ENCODE data around the gene PRR19.

Gene PRR19

DNA sequence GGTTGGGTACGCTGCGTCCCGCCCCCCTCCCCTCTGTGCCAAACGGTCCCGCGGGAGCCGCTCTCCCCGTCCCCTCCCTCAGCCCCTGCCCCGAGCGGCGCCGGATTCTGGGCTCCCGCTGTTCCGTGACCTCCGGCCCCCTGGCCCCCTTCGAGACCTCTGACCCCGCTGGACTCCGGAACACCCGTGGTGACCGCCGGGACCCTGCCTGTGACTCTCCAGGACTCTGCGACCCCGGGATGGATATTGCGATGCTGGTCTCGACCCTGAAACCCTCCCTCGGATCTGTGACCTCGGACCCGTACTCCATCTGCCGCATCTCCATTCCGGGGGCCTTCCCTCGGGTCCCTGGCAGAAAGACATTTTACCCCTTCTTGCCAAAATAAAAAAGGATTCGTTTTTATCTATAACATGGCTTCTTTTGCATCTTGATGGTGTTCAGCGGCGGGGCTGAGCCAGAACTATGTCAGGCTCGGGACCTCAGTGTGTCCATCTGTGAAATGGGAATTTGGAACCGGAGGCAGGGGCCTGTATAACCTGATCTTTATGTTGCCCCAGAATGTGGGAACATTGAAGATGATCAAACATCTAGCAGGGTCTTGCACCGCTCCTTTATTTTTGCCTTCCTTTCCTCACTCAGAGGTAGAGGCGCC is 22.8 kb downstream of the PRR19 start:
- H3K4ac ChIP-seq (ENCODE audit: low read depth, low read length) = no peak overlapping the region
- H3K9me3 ChIP-seq (ENCODE audit: insufficient read depth, low read depth, low read length) = peaks cover 2% of the 10 kb centered on the region
- no peak overlapping the region for H3K18ac ChIP-seq (ENCODE audit: low read length)
- no peak overlapping the region for H3K9ac ChIP-seq (ENCODE audit: low read length)
- peaks cover 3% of the 10 kb centered on the region for H3K79me2 ChIP-seq (ENCODE audit: control insufficient read depth, insufficient read depth, low read length, poor library complexity)
- DNase-seq = no peak
- H2BK5ac ChIP-seq (ENCODE audit: low read depth, low read length, poor library complexity) = no peak overlapping the region
- no peak overlapping the region for H3K14ac ChIP-seq (ENCODE audit: low read length)
- H4K91ac ChIP-seq (ENCODE audit: low read depth, low read length) = no peak overlapping the region
- H3K4me3 ChIP-seq (ENCODE audit: low read depth, low read length) = no peak overlapping the region
- H4K8ac ChIP-seq (ENCODE audit: low read depth, low read length) = peak overlapping the region; percentile 4
- H3K23ac ChIP-seq (ENCODE audit: low read length) = no peak overlapping the region
- no CpG with 5 or more reads among the region's 38 CpGs for WGBS (ENCODE audit: extremely low coverage, insufficient coverage, insufficient read length)
- H3K27ac ChIP-seq (ENCODE audit: low read depth, low read length) = no peak overlapping the region
- no peak overlapping the region for H2BK120ac ChIP-seq (ENCODE audit: insufficient read depth, low read length, poor library complexity)
- H3K36me3 ChIP-seq (ENCODE audit: control insufficient read depth in 1 of 2, insufficient read depth in 2 of 2, low read length in 2 of 2) = no peaks in the 10 kb centered on the region
- H2AFZ ChIP-seq (ENCODE audit: insufficient read depth, low read length, poor library complexity) = no peak overlapping the region
- no peak overlapping the region for H2BK12ac ChIP-seq (ENCODE audit: low read length)
- peak overlapping the region; percentile 9 for H3K4me2 ChIP-seq (ENCODE audit: low read length)
- no peak overlapping the region for H2AK5ac ChIP-seq (ENCODE audit: low read length)
- H3K4me1 ChIP-seq (ENCODE audit: control insufficient read depth in 1 of 2, insufficient read depth in 2 of 2, low read length in 2 of 2) = peaks cover 5% of the 10 kb centered on the region in 2 experiments
- peaks cover 27% of the 10 kb centered on the region for H3K27me3 ChIP-seq (ENCODE audit: insufficient read depth, low read length)
- peak overlapping the region; percentile 32 for H4K12ac ChIP-seq (ENCODE audit: low read depth, low read length)
- H3K79me1 ChIP-seq (ENCODE audit: low read length) = peaks cover 5% of the 10 kb centered on the region

DNA sequence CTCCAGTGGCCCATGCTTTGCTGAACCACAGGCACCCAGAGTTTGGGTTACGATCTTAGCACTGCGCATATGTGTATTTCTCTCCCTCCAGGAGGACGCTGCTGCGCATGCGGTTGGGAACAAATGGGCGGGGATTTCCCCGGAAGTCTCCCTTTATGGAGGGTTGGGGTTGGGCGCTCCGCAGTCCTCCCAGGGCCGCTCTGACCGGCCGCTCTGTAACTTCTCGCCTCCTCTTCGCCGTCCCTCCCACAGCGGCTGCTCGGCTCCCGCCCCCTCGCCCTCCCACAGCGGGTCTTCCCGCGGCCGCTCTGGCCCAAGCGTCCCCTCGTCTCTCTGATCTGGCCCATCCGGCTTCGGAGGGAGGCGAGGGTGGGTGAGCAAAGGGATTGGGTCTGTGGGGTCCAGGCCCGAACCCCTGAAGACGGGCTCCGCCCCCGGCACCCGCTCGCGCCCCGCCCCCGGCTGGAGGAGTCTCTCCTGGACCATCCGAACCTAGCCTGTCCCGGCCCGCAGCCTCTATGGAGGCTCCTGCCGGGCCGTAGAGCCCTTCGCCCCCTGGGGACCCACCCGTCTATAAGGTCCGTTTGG is 23.5 kb downstream of the PRR19 start, which contains the start of gene MEGF8:
Gene MEGF8, plus strand, starts transcription at position 328 of the 588 bp plus-strand sequence. CDS start 609 bp downstream, outside the sequence.
- peaks cover 3% of the 10 kb centered on the region for H3K79me2 ChIP-seq (ENCODE audit: control insufficient read depth, insufficient read depth, low read length, poor library complexity)
- H3K14ac ChIP-seq (ENCODE audit: low read length) = peak within 1 kb of the TSS; percentile 69
- no CpG with 5 or more reads among the region's 45 CpGs for WGBS (ENCODE audit: extremely low coverage, insufficient coverage, insufficient read length)
- peak within 1 kb of the TSS; percentile 80 for H2AFZ ChIP-seq (ENCODE audit: insufficient read depth, low read length, poor library complexity)
- peaks cover 5% of the 10 kb centered on the region in 2 experiments for H3K4me1 ChIP-seq (ENCODE audit: control insufficient read depth in 1 of 2, insufficient read depth in 2 of 2, low read length in 2 of 2)
- H3K18ac ChIP-seq (ENCODE audit: low read length) = peak within 1 kb of the TSS; percentile 66
- peaks cover 2% of the 10 kb centered on the region for H3K9me3 ChIP-seq (ENCODE audit: insufficient read depth, low read depth, low read length)
- peak within 1 kb of the TSS; percentile 85 for H3K4me3 ChIP-seq (ENCODE audit: low read depth, low read length)
- H2BK120ac ChIP-seq (ENCODE audit: insufficient read depth, low read length, poor library complexity) = peak within 1 kb of the TSS; percentile 10
- peak within 1 kb of the TSS; percentile 96 for H3K4me2 ChIP-seq (ENCODE audit: low read length)
- H3K23ac ChIP-seq (ENCODE audit: low read length) = no peak within 1 kb of the TSS
- H4K91ac ChIP-seq (ENCODE audit: low read depth, low read length) = peak within 1 kb of the TSS; percentile 65
- H3K9ac ChIP-seq (ENCODE audit: low read length) = peak within 1 kb of the TSS; percentile 86
- DNase-seq = peak; percentile 99 to 100
- H2BK12ac ChIP-seq (ENCODE audit: low read length) = no peak within 1 kb of the TSS
- no peak within 1 kb of the TSS for H3K27ac ChIP-seq (ENCODE audit: low read depth, low read length)
- peak within 1 kb of the TSS; percentile 93 for H4K8ac ChIP-seq (ENCODE audit: low read depth, low read length)
- H2BK5ac ChIP-seq (ENCODE audit: low read depth, low read length, poor library complexity) = peak within 1 kb of the TSS; percentile 52
- H3K79me1 ChIP-seq (ENCODE audit: low read length) = peaks cover 5% of the 10 kb centered on the region
- H4K12ac ChIP-seq (ENCODE audit: low read depth, low read length) = peak within 1 kb of the TSS; percentile 56
- H3K4ac ChIP-seq (ENCODE audit: low read depth, low read length) = peak within 1 kb of the TSS; percentile 77
- peaks cover 27% of the 10 kb centered on the region for H3K27me3 ChIP-seq (ENCODE audit: insufficient read depth, low read length)
- H2AK5ac ChIP-seq (ENCODE audit: low read length) = peak within 1 kb of the TSS; percentile 35
- no peaks in the 10 kb centered on the region for H3K36me3 ChIP-seq (ENCODE audit: control insufficient read depth in 1 of 2, insufficient read depth in 2 of 2, low read length in 2 of 2)

DNA sequence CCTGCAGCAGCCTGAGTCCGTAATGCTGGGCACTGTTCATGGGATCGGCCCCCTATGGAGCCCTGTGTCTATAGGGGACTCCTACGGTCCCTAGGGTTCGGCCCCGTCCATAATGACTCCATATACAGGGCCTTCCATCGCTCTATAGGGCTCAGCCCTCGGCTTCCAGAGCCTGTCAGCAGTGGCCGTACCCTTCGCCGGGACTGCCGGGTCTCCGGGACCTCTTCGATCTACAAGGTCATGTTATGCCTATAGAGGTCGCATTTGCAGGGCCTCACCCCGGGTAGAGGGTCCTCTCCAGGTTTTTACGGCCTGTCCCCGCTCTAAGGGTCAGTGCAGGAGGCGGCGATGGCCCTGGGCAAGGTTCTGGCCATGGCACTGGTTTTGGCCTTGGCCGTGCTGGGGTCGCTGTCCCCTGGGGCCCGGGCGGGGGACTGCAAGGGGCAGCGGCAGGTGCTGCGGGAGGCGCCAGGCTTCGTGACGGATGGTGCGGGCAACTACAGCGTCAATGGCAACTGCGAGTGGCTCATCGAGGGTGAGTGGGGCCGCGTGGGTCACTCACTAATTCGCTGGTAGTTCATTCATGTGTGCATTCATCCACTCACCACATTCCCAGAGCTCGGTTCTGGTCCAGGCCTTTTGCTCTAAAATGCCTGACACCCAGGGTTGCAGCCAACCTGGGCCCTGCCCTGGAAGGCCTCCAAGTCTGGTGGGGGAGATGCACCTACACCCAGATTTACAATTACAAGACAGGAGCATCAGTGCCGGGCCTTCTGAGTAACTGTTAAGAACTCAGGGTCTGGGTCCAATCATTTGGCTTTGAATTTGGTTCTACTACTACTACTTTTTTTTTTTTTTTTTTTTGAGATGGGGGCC is 24.2 kb downstream of the PRR19 start:
- Histone ChIP-seq H3K18ac (ENCODE audit: low read length) (peak overlapping the region; percentile 66), H3K36me3 (ENCODE audit: control insufficient read depth in 1 of 2, insufficient read depth in 2 of 2, low read length in 2 of 2) (no peaks in the 10 kb centered on the region)

DNA sequence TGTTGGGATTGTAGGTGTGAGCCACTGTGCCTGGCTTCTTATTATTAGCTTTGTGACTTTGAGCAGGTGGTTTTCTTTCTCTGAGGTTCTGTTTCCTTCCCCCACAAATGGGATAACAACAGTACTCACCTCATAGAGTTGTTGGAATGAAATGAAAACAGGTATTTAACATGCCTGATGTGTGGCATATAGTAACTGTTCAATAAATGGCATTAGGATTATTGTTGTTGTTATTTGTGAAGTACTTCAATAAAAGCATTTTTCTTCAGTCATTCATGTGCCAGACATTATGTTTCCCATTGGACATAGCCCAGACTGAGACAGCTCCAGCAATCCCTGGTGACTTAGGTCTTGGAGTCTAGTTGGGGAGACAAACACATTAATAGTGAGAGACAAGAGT is 25.0 kb downstream of the PRR19 start:
- no peak overlapping the region for H2BK12ac ChIP-seq (ENCODE audit: low read length)
- no peak for DNase-seq
- H3K4me3 ChIP-seq (ENCODE audit: low read depth, low read length) = no peak overlapping the region
- no peak overlapping the region for H4K91ac ChIP-seq (ENCODE audit: low read depth, low read length)
- H3K4ac ChIP-seq (ENCODE audit: low read depth, low read length) = no peak overlapping the region
- H3K18ac ChIP-seq (ENCODE audit: low read length) = no peak overlapping the region
- H3K27me3 ChIP-seq (ENCODE audit: insufficient read depth, low read length) = peaks cover 23% of the 10 kb centered on the region
- peaks cover 5% of the 10 kb centered on the region for H3K79me1 ChIP-seq (ENCODE audit: low read length)
- H3K79me2 ChIP-seq (ENCODE audit: control insufficient read depth, insufficient read depth, low read length, poor library complexity) = peaks cover 3% of the 10 kb centered on the region
- no peak overlapping the region for H2BK120ac ChIP-seq (ENCODE audit: insufficient read depth, low read length, poor library complexity)
- H4K12ac ChIP-seq (ENCODE audit: low read depth, low read length) = no peak overlapping the region
- H3K27ac ChIP-seq (ENCODE audit: low read depth, low read length) = no peak overlapping the region
- H2AK5ac ChIP-seq (ENCODE audit: low read length) = no peak overlapping the region
- H2BK5ac ChIP-seq (ENCODE audit: low read depth, low read length, poor library complexity) = no peak overlapping the region
- no peak overlapping the region for H4K8ac ChIP-seq (ENCODE audit: low read depth, low read length)
- H3K23ac ChIP-seq (ENCODE audit: low read length) = no peak overlapping the region
- peaks cover 2% of the 10 kb centered on the region for H3K9me3 ChIP-seq (ENCODE audit: insufficient read depth, low read depth, low read length)
- peaks cover 5% of the 10 kb centered on the region in 2 experiments for H3K4me1 ChIP-seq (ENCODE audit: control insufficient read depth in 1 of 2, insufficient read depth in 2 of 2, low read length in 2 of 2)
- no peak overlapping the region for H3K9ac ChIP-seq (ENCODE audit: low read length)
- H2AFZ ChIP-seq (ENCODE audit: insufficient read depth, low read length, poor library complexity) = no peak overlapping the region
- H3K14ac ChIP-seq (ENCODE audit: low read length) = no peak overlapping the region
- H3K4me2 ChIP-seq (ENCODE audit: low read length) = no peak overlapping the region
- no peaks in the 10 kb centered on the region for H3K36me3 ChIP-seq (ENCODE audit: control insufficient read depth in 1 of 2, insufficient read depth in 2 of 2, low read length in 2 of 2)

More for the DNA sequence above, 24.2 kb downstream of the PRR19 start:
- Histone ChIP-seq H3K23ac (ENCODE audit: low read length) (no peak overlapping the region), H2AK5ac (ENCODE audit: low read length) (peak overlapping the region; percentile 35), H3K9me3 (ENCODE audit: insufficient read depth, low read depth, low read length) (peaks cover 2% of the 10 kb centered on the region), H2BK12ac (ENCODE audit: low read length) (no peak overlapping the region), H2AFZ (ENCODE audit: insufficient read depth, low read length, poor library complexity) (peak overlapping the region; percentile 80), H3K27me3 (ENCODE audit: insufficient read depth, low read length) (peaks cover 27% of the 10 kb centered on the region), H3K9ac (ENCODE audit: low read length) (peak overlapping the region; percentile 86), H3K4me2 (ENCODE audit: low read length) (peak overlapping the region; percentile 96), H4K8ac (ENCODE audit: low read depth, low read length) (peak overlapping the region; percentile 93), H3K4ac (ENCODE audit: low read depth, low read length) (peak overlapping the region; percentile 77), H2BK5ac (ENCODE audit: low read depth, low read length, poor library complexity) (peak overlapping the region; percentile 52), H3K14ac (ENCODE audit: low read length) (peak overlapping the region; percentile 69), H2BK120ac (ENCODE audit: insufficient read depth, low read length, poor library complexity) (peak overlapping the region; percentile 10), H3K79me2 (ENCODE audit: control insufficient read depth, insufficient read depth, low read length, poor library complexity) (peaks cover 3% of the 10 kb centered on the region), H4K91ac (ENCODE audit: low read depth, low read length) (peak overlapping the region; percentile 65), H3K4me3 (ENCODE audit: low read depth, low read length) (peak overlapping the region; percentile 85), H3K4me1 (ENCODE audit: control insufficient read depth in 1 of 2, insufficient read depth in 2 of 2, low read length in 2 of 2) (peaks cover 5% of the 10 kb centered on the region in 2 experiments), H4K12ac (ENCODE audit: low read depth, low read length) (peak overlapping the region; percentile 56), H3K79me1 (ENCODE audit: low read length) (peaks cover 5% of the 10 kb centered on the region), H3K27ac (ENCODE audit: low read depth, low read length) (no peak overlapping the region)
- no CpG with 5 or more reads among the region's 37 CpGs for WGBS (ENCODE audit: extremely low coverage, insufficient coverage, insufficient read length)
- DNase-seq = no peak
